B cell (primary cell): ENCODE data around the gene KIF1A. TPM values are rescaled to one million over a fixed set of nuclear protein-coding genes. Genes with fewer than 3 reads are reported as not detected.
"Not testable (repeated sequence)": the region's sequence is repeated elsewhere in the genome, so short reads cannot be mapped to it uniquely, and the experiment has no call there.

ENCODE experiments used
- ATAC-seq: fragments of 200-7000 bp; cut with Tn5 transposase; one replicate; pipeline ENCODE4 v1.10.0; 2021; ENCODE audit warnings: low read depth, mild to moderate bottlenecking, moderate number of reproducible peaks, moderate library complexity
- CTCF ChIA-PET: fragments of 350-600 bp; sonication (Branson Sonifier 250); formaldehyde crosslinking; loops from one replicate; lab custom pipeline; 2021; ENCODE audit warnings: antibody characterized with exemption, inconsistent platforms; lab: Charles Lee
- POLR2A ChIA-PET: fragments of 350-600 bp; sonication (Branson Sonifier 250); formaldehyde crosslinking; loops from one replicate; lab custom pipeline; 2021; ENCODE audit warnings: antibody characterized with exemption; lab: Charles Lee
- DNase-seq: peaks from one replicate; pipeline ENCODE4 v3.0.0; 2013
- H2AFZ ChIP-seq: 2 replicates; pipeline ENCODE4 v1.6.1; 2012; ENCODE audit warnings: mild to moderate bottlenecking, low read depth, low read length; ENCODE audit not compliant: insufficient read depth, poor library complexity, severe bottlenecking
- H3K27ac ChIP-seq, 2 donors: 1 replicate in 1 of 2; 2 replicates in 1 of 2; pipeline ENCODE4 v1.5.1; 2012 to 2013; ENCODE audit warnings: low read length in 2 of 2, mild to moderate bottlenecking in 2 of 2, moderate library complexity in 1 of 2
- H3K27me3 ChIP-seq, 4 experiments: fragments of 200-600 bp in 1 of 4; sonication (generic) in 1 of 4; replicated peaks in 1 of 4; 1 replicate in 2 of 4; 2 replicates in 2 of 4; pipeline versions ENCODE4 v1.6.1 to v1.7.0; 2013 to 2016; ENCODE audit warnings: low read length in 3 of 4, mild to moderate bottlenecking in 2 of 4, mixed read lengths in 1 of 4, moderate library complexity in 1 of 4; ENCODE audit not compliant: insufficient read depth in 4 of 4, control insufficient read depth in 3 of 4; ENCODE audit errors: control extremely low read depth in 1 of 4
- H3K36me3 ChIP-seq, 2 experiments: replicated peaks in 1 of 2; 1 replicate in 1 of 2; 2 replicates in 1 of 2; pipeline versions ENCODE4 v1.6.1 to v1.7.1; 2013; ENCODE audit warnings: low read length in 1 of 2; ENCODE audit not compliant: insufficient read depth in 2 of 2, control insufficient read depth in 1 of 2; ENCODE audit errors: control extremely low read depth in 1 of 2, extremely low read depth in 1 of 2
- H3K4me1 ChIP-seq, 2 donors: fragments of 200-600 bp in 1 of 2; sonication (generic) in 1 of 2; 1 replicate in 1 of 2; 2 replicates in 1 of 2; pipeline versions ENCODE4 v1.5.1 to v1.6.1; 2013 to 2017; ENCODE audit warnings: low read length in 2 of 2; ENCODE audit not compliant: control insufficient read depth in 2 of 2, insufficient read depth in 2 of 2
- H3K4me2 ChIP-seq: replicated peaks from 2 replicates; pipeline ENCODE3; 2012; ENCODE audit warnings: mild to moderate bottlenecking, low read depth, low read length; ENCODE audit not compliant: poor library complexity, severe bottlenecking
- H3K4me3 ChIP-seq, 5 experiments: fragments of 200-600 bp in 1 of 5; sonication (generic) in 1 of 5; 1 replicate in 3 of 5; 2 replicates in 2 of 5; pipeline versions ENCODE4 v1.5.1 to v1.7.0; 2011 to 2016; ENCODE audit warnings: low read length in 4 of 5, mild to moderate bottlenecking in 4 of 5, low read depth in 2 of 5, control low read depth in 1 of 5, moderate library complexity in 1 of 5; ENCODE audit not compliant: insufficient read depth in 1 of 5; ENCODE audit errors: control extremely low read depth in 1 of 5, extremely low read depth in 1 of 5
- H3K79me2 ChIP-seq: fragments of 200-600 bp; sonication (generic); one replicate; pipeline ENCODE4 v1.6.0; 2016; ENCODE audit warnings: low read length; ENCODE audit not compliant: control insufficient read depth, insufficient read depth
- H3K9ac ChIP-seq: fragments of 200-600 bp; sonication (generic); 2 replicates; pipeline ENCODE4 v1.6.1; 2017; ENCODE audit warnings: mild to moderate bottlenecking, low read length, moderate library complexity
- H3K9me3 ChIP-seq, 3 donors: one replicate each; pipeline versions ENCODE4 v1.6.1 to v1.7.1; 2013; ENCODE audit warnings: low read length in 2 of 3; ENCODE audit not compliant: control insufficient read depth in 2 of 3, insufficient read depth in 1 of 3; ENCODE audit errors: control extremely low read depth in 1 of 3
- H4K20me1 ChIP-seq: 2 replicates; pipeline ENCODE4 v1.6.0; 2012; ENCODE audit warnings: mild to moderate bottlenecking, low read length; ENCODE audit not compliant: insufficient read depth, control insufficient read depth, poor library complexity, severe bottlenecking
- H3K27ac Mint-ChIP-seq: one replicate; pipeline ENCODE4 v1.8.0; 2021; ENCODE audit warnings: mixed read lengths
- H3K27me3 Mint-ChIP-seq: one replicate; pipeline ENCODE4 v1.8.0; 2021; ENCODE audit warnings: mixed read lengths
- H3K4me1 Mint-ChIP-seq: one replicate; pipeline ENCODE4 v1.8.0; 2021; ENCODE audit warnings: mixed read lengths
- H3K4me3 Mint-ChIP-seq: one replicate; pipeline ENCODE4 v1.8.0; 2021; ENCODE audit warnings: mixed read lengths
- H3K9me3 Mint-ChIP-seq: one replicate; pipeline ENCODE4 v1.8.0; 2022; ENCODE audit warnings: mixed read lengths; ENCODE audit not compliant: insufficient read depth
- EZH2 ChIP-seq: IDR thresholded peaks from 2 replicates; pipeline ENCODE4 v1.6.1; 2012; ENCODE audit warnings: borderline replicate concordance, low read depth, mild to moderate bottlenecking, moderate library complexity, low read length; ENCODE audit not compliant: insufficient read depth, poor library complexity, severe bottlenecking
- WGBS: methylation state at CpG from one replicate; pipeline ENCODE4 v1.1.5; 2013; ENCODE audit warnings: missing lambda C conversion rate; ENCODE audit not compliant: insufficient coverage; 5-methylcytosine and 5-hydroxymethylcytosine counted together
- intact Hi-C: fragments of 100-400 bp; cut with micrococcal nuclease; formaldehyde crosslinking; loops from one replicate; pipeline ENCODE4 v1.10.0; 2022
- polyA plus RNA-seq: library from polyadenylated mRNA; depleted of rRNA; stranded (reverse); fragments of >200 nt; gene quantifications from 2 replicates; pipeline ENCODE4 v1.2.3, GENCODE V29; 2012
- total RNA-seq, 2 donors: library from RNA; stranded (reverse); fragments of 120-200 nt in 1 of 2; gene quantifications; 1 replicate in 1 of 2; 2 replicates in 1 of 2; pipeline versions ENCODE4 v1.2.3 to v1.2.4, GENCODE V29; 2013 to 2022
- TF ChIP-seq, protein P1 (sequence below): fragments of 200-600 bp; IDR thresholded peaks from one replicate; pipeline ENCODE4 v1.8.0; 2022; ENCODE audit warnings: antibody characterized with exemption, mild to moderate bottlenecking

Gene KIF1A
- total and polyA plus RNA-seq, 2 donors (not counting 1 experiment from before 2014, with no cell fraction given) = not detected

DNA sequence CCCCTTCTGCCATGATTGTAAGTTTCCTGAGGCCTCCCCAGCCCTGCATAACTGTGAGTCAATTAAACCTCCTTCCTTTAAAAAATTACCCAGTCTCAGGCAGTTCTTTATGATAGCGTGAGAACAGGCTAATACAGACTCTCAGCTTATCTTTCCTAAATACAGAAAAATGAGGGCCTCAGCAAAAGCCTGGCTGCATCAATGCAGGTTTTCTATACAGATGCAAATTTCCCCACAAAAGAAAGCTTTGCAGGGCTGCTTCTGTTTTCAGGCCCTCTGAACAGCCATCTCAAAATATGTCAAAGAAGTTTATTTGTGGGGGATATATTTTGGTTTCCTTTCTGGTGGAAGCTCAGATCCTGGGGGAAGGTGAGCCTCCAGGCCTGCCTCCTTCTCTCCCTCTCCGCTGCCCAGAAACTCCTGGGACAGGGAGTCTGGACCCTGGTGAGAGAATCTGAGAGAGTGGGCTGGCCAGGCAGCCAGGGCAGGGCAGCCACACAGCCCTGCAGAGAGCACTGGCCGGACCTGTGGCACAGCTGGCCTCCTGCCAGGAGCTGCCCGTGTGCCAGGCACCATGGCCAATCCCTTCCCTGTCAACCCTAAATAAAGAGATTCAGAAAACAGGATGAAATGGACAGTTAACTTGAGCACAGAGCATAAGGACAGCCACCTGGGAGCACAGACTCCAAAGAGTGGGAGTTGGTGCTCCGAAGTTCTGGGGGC is 27.0 kb upstream of the KIF1A start:
- Histone ChIP-seq H3K27ac (no peak overlapping the region), H4K20me1 (no peaks in the 10 kb centered on the region), H3K27me3 (peaks cover 0 to 4% (median 0%) of the 10 kb centered on the region in 4 experiments), H3K4me3 (no peak overlapping the region), H3K79me2 (no peaks in the 10 kb centered on the region), H2AFZ (no peak overlapping the region), H3K9me3 (peaks cover 1 to 7% (median 2%) of the 10 kb centered on the region in 3 donors), H3K4me1 (no peaks in the 10 kb centered on the region), H3K36me3 (no peaks in the 10 kb centered on the region), H3K9ac (no peak overlapping the region), H3K4me2 (no peak overlapping the region)
- no peak for DNase-seq
- ATAC-seq = no peak
- H3K9me3 Mint-ChIP-seq = no peaks in the 10 kb centered on the region
- H3K4me3 Mint-ChIP-seq = no peak overlapping the region
- CTCF ChIA-PET = no interaction called here
- WGBS = 94% methylated on average over 5 of the region's 5 CpGs
- H3K27me3 Mint-ChIP-seq = peaks cover 10% of the 10 kb centered on the region
- H3K27ac Mint-ChIP-seq = no peak overlapping the region
- intact Hi-C loops = no loop called here
- POLR2A ChIA-PET = no interaction called here
- TF ChIP-seq, protein P1, sequence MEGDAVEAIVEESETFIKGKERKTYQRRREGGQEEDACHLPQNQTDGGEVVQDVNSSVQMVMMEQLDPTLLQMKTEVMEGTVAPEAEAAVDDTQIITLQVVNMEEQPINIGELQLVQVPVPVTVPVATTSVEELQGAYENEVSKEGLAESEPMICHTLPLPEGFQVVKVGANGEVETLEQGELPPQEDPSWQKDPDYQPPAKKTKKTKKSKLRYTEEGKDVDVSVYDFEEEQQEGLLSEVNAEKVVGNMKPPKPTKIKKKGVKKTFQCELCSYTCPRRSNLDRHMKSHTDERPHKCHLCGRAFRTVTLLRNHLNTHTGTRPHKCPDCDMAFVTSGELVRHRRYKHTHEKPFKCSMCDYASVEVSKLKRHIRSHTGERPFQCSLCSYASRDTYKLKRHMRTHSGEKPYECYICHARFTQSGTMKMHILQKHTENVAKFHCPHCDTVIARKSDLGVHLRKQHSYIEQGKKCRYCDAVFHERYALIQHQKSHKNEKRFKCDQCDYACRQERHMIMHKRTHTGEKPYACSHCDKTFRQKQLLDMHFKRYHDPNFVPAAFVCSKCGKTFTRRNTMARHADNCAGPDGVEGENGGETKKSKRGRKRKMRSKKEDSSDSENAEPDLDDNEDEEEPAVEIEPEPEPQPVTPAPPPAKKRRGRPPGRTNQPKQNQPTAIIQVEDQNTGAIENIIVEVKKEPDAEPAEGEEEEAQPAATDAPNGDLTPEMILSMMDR = no peak
- no peak for TF ChIP-seq EZH2
- H3K4me1 Mint-ChIP-seq = no peaks in the 10 kb centered on the region

DNA sequence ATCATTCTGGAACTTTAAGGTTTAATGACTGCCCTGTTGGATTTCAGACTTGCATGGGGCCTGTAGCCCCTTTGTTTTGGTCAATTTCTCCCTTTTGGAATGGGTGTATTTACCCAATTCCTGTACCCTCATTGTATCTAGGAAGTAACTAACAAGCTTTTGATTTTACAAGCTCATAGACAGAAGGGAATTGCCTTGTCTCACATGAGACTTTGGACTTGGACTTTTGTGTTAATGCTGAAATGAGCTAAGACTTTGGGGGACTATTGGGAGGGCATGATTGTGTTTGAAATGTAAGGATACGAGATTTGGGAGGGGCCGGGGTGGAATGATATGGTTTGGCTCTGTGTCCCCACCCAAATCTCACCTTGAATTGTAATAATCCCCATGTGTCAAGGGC is 26.3 kb upstream of the KIF1A start:
- WGBS = 100% methylated on average over 2 of the region's 2 CpGs
- CTCF ChIA-PET, H3K4me1 Mint-ChIP-seq: not testable (repeated sequence)

More for the DNA sequence above, 26.3 kb upstream of the KIF1A start:
- H3K79me2 ChIP-seq, H3K4me1 ChIP-seq, H3K9me3 ChIP-seq, H2AFZ ChIP-seq, DNase-seq, H3K9me3 Mint-ChIP-seq, H3K36me3 ChIP-seq, intact Hi-C loops, H3K4me2 ChIP-seq, H3K27ac Mint-ChIP-seq, H3K27me3 ChIP-seq, H4K20me1 ChIP-seq, POLR2A ChIA-PET, H3K27ac ChIP-seq, H3K4me3 Mint-ChIP-seq, H3K9ac ChIP-seq, H3K4me3 ChIP-seq, ATAC-seq: not testable (repeated sequence)
- H3K27me3 Mint-ChIP-seq = peaks cover 13% of the 10 kb centered on the region
